A549 (cell line): ENCODE data around the gene GNAT2. TPM values are rescaled to one million over a fixed set of nuclear protein-coding genes. Genes with fewer than 3 reads are reported as not detected.

ENCODE experiments used
- ATAC-seq, 2 experiments: fragments of 200-7000 bp in 1 of 2; fragments of >200 bp in 1 of 2; cut with Nextera tagmentation in 1 of 2; cut with Tn5 transposase in 1 of 2; 3 replicates each; pipeline versions ENCODE4 v1.8.0 to v1.9.1; 2018 to 2020; ENCODE audit warnings: mild to moderate bottlenecking in 1 of 2, moderate library complexity in 1 of 2
- CTCF ChIA-PET: fragments of 300-600 bp; sonication (Branson Sonifier 250); formaldehyde crosslinking; extraction: SDS; loops from one replicate; lab custom pipeline; 2021; ENCODE audit warnings: antibody characterized with exemption, inconsistent platforms; lab: Yijun Ruan, JAX
- POLR2A ChIA-PET: fragments of 350-600 bp; formaldehyde crosslinking; extraction: SDS; loops from one replicate; lab custom pipeline; 2021; ENCODE audit warnings: antibody characterized with exemption, inconsistent platforms; lab: Yijun Ruan, JAX
- DNase-seq, 2 experiments: peaks; one replicate each; pipeline versions ENCODE4 v3.0.0 to v3.0.0-alpha.2; 2011 to 2016; ENCODE audit warnings: low read depth in 1 of 2, low spot score in 1 of 2
- FAIRE-seq: peaks from 2 replicates; lab custom pipeline; 2011; peaks lifted over from hg19 to GRCh38; lab: Jason Lieb, UNC
- H3K27ac ChIP-seq, 2 experiments: fragments of >200 bp; sonication (Bioruptor Twin); formaldehyde crosslinking; 3 replicates each; pipeline ENCODE4 v1.5.1; 2016 to 2017
- H3K4me1 ChIP-seq: fragments of >200 bp; sonication (Bioruptor Twin); formaldehyde crosslinking; 3 replicates; pipeline ENCODE4 v1.6.1; 2016
- H3K4me2 ChIP-seq: fragments of >200 bp; sonication (Bioruptor Twin); formaldehyde crosslinking; 3 replicates; pipeline ENCODE4 v1.6.1; 2016
- H3K4me3 ChIP-seq: fragments of >200 bp; sonication (Bioruptor Twin); formaldehyde crosslinking; 3 replicates; pipeline ENCODE4 v1.5.1; 2016
- H3K9me3 ChIP-seq: fragments of >200 bp; sonication (Bioruptor Twin); formaldehyde crosslinking; 3 replicates; pipeline ENCODE4 v1.6.1; 2016
- BHLHE40 ChIP-seq: IDR thresholded peaks from 2 replicates; pipeline ENCODE4 v1.6.1; 2012; ENCODE audit warnings: low read depth, low read length, inconsistent platforms
- EHF ChIP-seq: fragments of 250-450 bp; sonication (Bioruptor Pico); IDR thresholded peaks from 2 replicates; pipeline ENCODE4 v1.5.0; 2020; ENCODE audit warnings: mild to moderate bottlenecking
- ELK1 ChIP-seq: fragments of 150-350 bp; IDR thresholded peaks from 2 replicates; pipeline ENCODE4 v1.6.1; 2014; ENCODE audit warnings: low read depth, mild to moderate bottlenecking, low read length
- EP300 ChIP-seq, 2 experiments: fragments of >200 bp; sonication (Bioruptor Twin); formaldehyde crosslinking; IDR thresholded peaks; 2 replicates in 1 of 2; 3 replicates in 1 of 2; pipeline ENCODE4 v1.6.1; 2016 to 2017
- FOSB ChIP-seq: fragments of 250-450 bp; sonication (Bioruptor Pico); IDR thresholded peaks from 2 replicates; pipeline ENCODE4 v1.5.0; 2020; ENCODE audit warnings: mild to moderate bottlenecking, moderate library complexity
- FOXS1 ChIP-seq: fragments of 250-450 bp; sonication (Bioruptor Pico); IDR thresholded peaks from 2 replicates; pipeline ENCODE4 v1.5.0; 2020; ENCODE audit warnings: mild to moderate bottlenecking, moderate library complexity
- GATA3 ChIP-seq: IDR thresholded peaks from 2 replicates; pipeline ENCODE4 v1.6.1; 2012; ENCODE audit warnings: borderline replicate concordance
- HDAC2 ChIP-seq: fragments of 200-600 bp; sonication (generic); IDR thresholded peaks from 2 replicates; pipeline ENCODE4 v1.6.1; 2016
- HMGXB4 ChIP-seq: fragments of 250-450 bp; sonication (Bioruptor Pico); IDR thresholded peaks from 2 replicates; pipeline ENCODE4 v1.5.0; 2021; ENCODE audit warnings: mild to moderate bottlenecking, moderate library complexity, borderline replicate concordance
- HOXA7 ChIP-seq: fragments of 250-450 bp; sonication (Bioruptor Pico); IDR thresholded peaks from 2 replicates; pipeline ENCODE4 v1.5.0; 2020; ENCODE audit warnings: mild to moderate bottlenecking, moderate library complexity
- HOXB13 ChIP-seq: fragments of 250-450 bp; sonication (Bioruptor Pico); IDR thresholded peaks from 2 replicates; pipeline ENCODE4 v1.5.0; 2020; ENCODE audit warnings: low read depth, mild to moderate bottlenecking, moderate library complexity
- KDM1A ChIP-seq: fragments of 200-600 bp; sonication (generic); IDR thresholded peaks from 2 replicates; pipeline ENCODE4 v1.6.1; 2016; ENCODE audit warnings: low read depth, mild to moderate bottlenecking
- KDM5A ChIP-seq: fragments of 200-600 bp; sonication (generic); IDR thresholded peaks from 2 replicates; pipeline ENCODE4 v1.6.1; 2016; ENCODE audit warnings: antibody characterized with exemption, mild to moderate bottlenecking
- MAFK ChIP-seq: fragments of 450-650 bp; IDR thresholded peaks from 2 replicates; pipeline ENCODE4 v1.6.1; 2014; ENCODE audit not compliant: partially characterized antibody
- MAZ ChIP-seq: fragments of 150-350 bp; IDR thresholded peaks from 2 replicates; pipeline ENCODE4 v1.6.1; 2014; ENCODE audit warnings: antibody characterized with exemption, low read depth, low read length, borderline replicate concordance
- NFE2L2 ChIP-seq: fragments of 150-350 bp; conservative IDR thresholded peaks from 2 replicates; pipeline ENCODE4 v1.6.1; 2014; ENCODE audit warnings: low read length
- NR3C1 ChIP-seq: fragments of >200 bp; sonication (Bioruptor Twin); formaldehyde crosslinking; IDR thresholded peaks from 3 replicates; pipeline ENCODE4 v1.6.1; 2017
- PBX3 ChIP-seq: IDR thresholded peaks from 2 replicates; pipeline ENCODE4 v1.6.1; 2012
- PHF8 ChIP-seq: fragments of 200-600 bp; sonication (generic); IDR thresholded peaks from 2 replicates; pipeline ENCODE4 v1.6.1; 2016; ENCODE audit warnings: low read depth, mild to moderate bottlenecking, antibody characterized with exemption, moderate library complexity, borderline replicate concordance
- POLR2A ChIP-seq: IDR thresholded peaks from 2 replicates; pipeline ENCODE4 v1.6.1; 2012; ENCODE audit warnings: mild to moderate bottlenecking, low read length
- TFCP2L1 ChIP-seq: fragments of 250-450 bp; sonication (Bioruptor Pico); IDR thresholded peaks from 2 replicates; pipeline ENCODE4 v1.5.0; 2021; ENCODE audit warnings: mild to moderate bottlenecking
- ZFP36 ChIP-seq: fragments of 450-650 bp; IDR thresholded peaks from 2 replicates; pipeline ENCODE4 v1.6.1; 2014; ENCODE audit warnings: borderline replicate concordance; ENCODE audit not compliant: partially characterized antibody
- ZNF302 ChIP-seq: fragments of 250-450 bp; sonication (Bioruptor Pico); IDR thresholded peaks from 2 replicates; pipeline ENCODE4 v1.9.0; 2021; ENCODE audit warnings: inconsistent platforms, mild to moderate bottlenecking, moderate library complexity
- WGBS: methylation state at CpG from one replicate; pipeline ENCODE4 v1.1.6; 2017; ENCODE audit errors: missing lambda C conversion rate; 5-methylcytosine and 5-hydroxymethylcytosine counted together
- polyA plus RNA-seq, 4 experiments: library from polyadenylated mRNA; depleted of rRNA in 3 of 4; stranded (reverse); fragments of >200 nt; fragmentation: RNase III in 1 of 4; extraction: RNeasy Plus Mini Kit Qiagen cat#74134 plus additional on column Dnase treatment in 1 of 4; gene quantifications; 2 replicates in 3 of 4; 3 replicates in 1 of 4; pipeline ENCODE4 v1.2.3, GENCODE V29; 2011 to 2017
- TF ChIP-seq, protein P1 (sequence below): IDR thresholded peaks from 2 replicates; pipeline ENCODE4 v1.6.1; 2012; ENCODE audit warnings: low read depth, borderline replicate concordance
- TF ChIP-seq, protein P2 (sequence below): fragments of >200 bp; sonication (Bioruptor Twin); formaldehyde crosslinking; IDR thresholded peaks from 3 replicates; pipeline ENCODE4 v1.6.1; 2016
- TF ChIP-seq, protein P3 (sequence below): fragments of >200 bp; sonication (Bioruptor Twin); formaldehyde crosslinking; IDR thresholded peaks from 3 replicates; pipeline ENCODE4 v1.5.1; 2016

Gene GNAT2
- polyA plus RNA-seq, 2 of the 4 experiments (the other 2 are of a cell fraction): 0.16 to 0.25 TPM

DNA sequence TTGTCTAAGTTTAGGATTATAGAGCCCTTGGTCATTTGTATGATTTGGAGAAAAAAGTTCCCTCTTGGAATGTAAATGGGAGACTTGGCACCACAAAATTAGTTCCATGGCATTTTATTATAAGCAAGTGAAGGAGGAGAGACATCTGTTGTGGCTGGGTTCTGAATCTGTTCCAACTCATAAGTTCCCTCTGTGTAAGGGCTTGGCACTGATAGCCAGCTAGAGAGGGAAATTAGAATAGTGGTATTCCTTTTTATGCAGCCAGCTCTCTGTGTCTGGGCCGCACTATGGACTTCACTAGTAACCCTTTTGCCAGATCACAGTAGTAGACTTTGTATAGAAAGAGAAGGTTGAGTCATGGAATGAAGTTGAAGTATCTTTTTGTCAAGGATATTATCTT, 39.9 kb downstream of the GNAT2 start:
- DNase-seq (no peak), ATAC-seq (no peak), FAIRE-seq (no peak)
- 100% methylated on average over 1 of the region's 1 CpG for WGBS
- H3K4me2 ChIP-seq: no peak overlapping the region
- ChIA-PET CTCF (interaction anchor here (1.0 kb wide), 1 partner anchor 61 kb away, joined by 3 read pairs; no protein-coding TSS in a partner anchor), POLR2A (no interaction called here)
- H3K4me3 ChIP-seq: no peak overlapping the region
- no peak overlapping the region for H3K27ac ChIP-seq
- H3K4me1 ChIP-seq: no peaks in the 10 kb centered on the region
- TF ChIP-seq GATA3 (no peak), BHLHE40 (no peak), HMGXB4 (CRISPR knock-in tag) (no peak), ELK1 (no peak), KDM1A (no peak), ZFP36 (no peak), PHF8 (no peak), EP300 (IDR thresholded peaks at IDR 0.05) (no peak), PBX3 (no peak), HOXB13 (no peak), FOXS1 (CRISPR knock-in tag) (no peak), HOXA7 (CRISPR knock-in tag) (no peak), ZNF302 (no peak), MAZ (no peak), TFCP2L1 (CRISPR knock-in tag) (no peak), NR3C1 (no peak), NFE2L2 (no peak), EHF (no peak)
- TF ChIP-seq, protein P1, sequence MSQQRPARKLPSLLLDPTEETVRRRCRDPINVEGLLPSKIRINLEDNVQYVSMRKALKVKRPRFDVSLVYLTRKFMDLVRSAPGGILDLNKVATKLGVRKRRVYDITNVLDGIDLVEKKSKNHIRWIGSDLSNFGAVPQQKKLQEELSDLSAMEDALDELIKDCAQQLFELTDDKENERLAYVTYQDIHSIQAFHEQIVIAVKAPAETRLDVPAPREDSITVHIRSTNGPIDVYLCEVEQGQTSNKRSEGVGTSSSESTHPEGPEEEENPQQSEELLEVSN: no peak
- TF ChIP-seq, protein P2, sequence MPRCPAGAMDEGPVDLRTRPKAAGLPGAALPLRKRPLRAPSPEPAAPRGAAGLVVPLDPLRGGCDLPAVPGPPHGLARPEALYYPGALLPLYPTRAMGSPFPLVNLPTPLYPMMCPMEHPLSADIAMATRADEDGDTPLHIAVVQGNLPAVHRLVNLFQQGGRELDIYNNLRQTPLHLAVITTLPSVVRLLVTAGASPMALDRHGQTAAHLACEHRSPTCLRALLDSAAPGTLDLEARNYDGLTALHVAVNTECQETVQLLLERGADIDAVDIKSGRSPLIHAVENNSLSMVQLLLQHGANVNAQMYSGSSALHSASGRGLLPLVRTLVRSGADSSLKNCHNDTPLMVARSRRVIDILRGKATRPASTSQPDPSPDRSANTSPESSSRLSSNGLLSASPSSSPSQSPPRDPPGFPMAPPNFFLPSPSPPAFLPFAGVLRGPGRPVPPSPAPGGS: no peak
- H3K9me3 ChIP-seq: no peaks in the 10 kb centered on the region

DNA sequence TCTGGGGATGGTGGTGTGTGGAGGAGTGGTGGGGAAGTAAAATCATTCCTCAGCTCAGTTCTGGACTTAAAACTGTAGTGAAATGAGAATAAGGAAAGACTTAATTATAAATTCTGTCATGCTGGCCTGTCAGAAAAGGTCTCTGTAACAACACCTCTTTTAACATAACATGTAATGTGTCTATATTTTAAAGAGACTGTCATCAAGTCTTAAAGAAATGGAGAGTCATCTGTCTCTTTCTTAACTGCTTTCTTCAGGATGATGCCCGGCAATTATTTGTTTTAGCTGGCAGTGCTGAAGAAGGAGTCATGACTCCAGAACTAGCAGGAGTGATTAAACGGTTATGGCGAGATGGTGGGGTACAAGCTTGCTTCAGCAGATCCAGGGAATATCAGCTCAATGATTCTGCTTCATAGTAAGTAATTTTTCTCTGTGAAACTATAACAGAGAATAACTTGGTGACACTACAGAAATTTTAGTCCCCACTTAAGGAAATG, 40.4 kb downstream of the GNAT2 start:
- no peak for FAIRE-seq
- no peak for DNase-seq
- no peak for ATAC-seq
- Histone ChIP-seq H3K9me3 (no peaks in the 10 kb centered on the region), H3K27ac (no peak overlapping the region), H3K4me1 (no peaks in the 10 kb centered on the region), H3K4me3 (no peak overlapping the region), H3K4me2 (no peak overlapping the region)
- ChIA-PET POLR2A (interaction anchor here (1.0 kb wide), 1 partner anchor 31 kb away, joined by 3 read pairs; the partner anchor contains the start of gene GNAI3), CTCF (interaction anchor here (1.0 kb wide), 1 partner anchor 62 kb away, joined by 3 read pairs; no protein-coding TSS in a partner anchor)
- TF ChIP-seq FOXS1 (CRISPR knock-in tag) (no peak), KDM1A (no peak), NFE2L2 (no peak), KDM5A (no peak), HOXA7 (CRISPR knock-in tag) (no peak), ELK1 (no peak), FOSB (CRISPR knock-in tag) (no peak), POLR2A (no peak), HMGXB4 (CRISPR knock-in tag) (no peak), MAFK (no peak), HDAC2 (no peak)
- TF ChIP-seq, protein P3, sequence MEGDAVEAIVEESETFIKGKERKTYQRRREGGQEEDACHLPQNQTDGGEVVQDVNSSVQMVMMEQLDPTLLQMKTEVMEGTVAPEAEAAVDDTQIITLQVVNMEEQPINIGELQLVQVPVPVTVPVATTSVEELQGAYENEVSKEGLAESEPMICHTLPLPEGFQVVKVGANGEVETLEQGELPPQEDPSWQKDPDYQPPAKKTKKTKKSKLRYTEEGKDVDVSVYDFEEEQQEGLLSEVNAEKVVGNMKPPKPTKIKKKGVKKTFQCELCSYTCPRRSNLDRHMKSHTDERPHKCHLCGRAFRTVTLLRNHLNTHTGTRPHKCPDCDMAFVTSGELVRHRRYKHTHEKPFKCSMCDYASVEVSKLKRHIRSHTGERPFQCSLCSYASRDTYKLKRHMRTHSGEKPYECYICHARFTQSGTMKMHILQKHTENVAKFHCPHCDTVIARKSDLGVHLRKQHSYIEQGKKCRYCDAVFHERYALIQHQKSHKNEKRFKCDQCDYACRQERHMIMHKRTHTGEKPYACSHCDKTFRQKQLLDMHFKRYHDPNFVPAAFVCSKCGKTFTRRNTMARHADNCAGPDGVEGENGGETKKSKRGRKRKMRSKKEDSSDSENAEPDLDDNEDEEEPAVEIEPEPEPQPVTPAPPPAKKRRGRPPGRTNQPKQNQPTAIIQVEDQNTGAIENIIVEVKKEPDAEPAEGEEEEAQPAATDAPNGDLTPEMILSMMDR: no peak
- 91% methylated on average over 3 of the region's 3 CpGs for WGBS
